Breast epithelium (tissue), 3 donors: ENCODE data around the gene NEK6.

ENCODE experiments used
- POLR2A ChIP-seq: fragments of 450-650 bp; IDR thresholded peaks from one replicate; pipeline ENCODE4 v1.6.1; 2016; ENCODE audit warnings: antibody characterized with exemption, mild to moderate bottlenecking, moderate library complexity
- POLR2AphosphoS5 ChIP-seq, 3 donors: sonication (generic); formaldehyde crosslinking; IDR thresholded peaks; one replicate each; pipeline ENCODE4 v1.6.1; 2017; ENCODE audit warnings: antibody characterized with exemption in 3 of 3
- TF ChIP-seq, protein P1 (sequence below), 3 donors: fragments of 450-650 bp; IDR thresholded peaks; one replicate each; pipeline ENCODE4 v1.5.1; 2016 to 2017; ENCODE audit warnings: antibody characterized with exemption in 3 of 3, mild to moderate bottlenecking in 3 of 3, moderate library complexity in 3 of 3

GRCh38 chr9:124257070-124257843 lies 492 bp upstream of the NEK6 start:
- TF ChIP-seq, protein P1, sequence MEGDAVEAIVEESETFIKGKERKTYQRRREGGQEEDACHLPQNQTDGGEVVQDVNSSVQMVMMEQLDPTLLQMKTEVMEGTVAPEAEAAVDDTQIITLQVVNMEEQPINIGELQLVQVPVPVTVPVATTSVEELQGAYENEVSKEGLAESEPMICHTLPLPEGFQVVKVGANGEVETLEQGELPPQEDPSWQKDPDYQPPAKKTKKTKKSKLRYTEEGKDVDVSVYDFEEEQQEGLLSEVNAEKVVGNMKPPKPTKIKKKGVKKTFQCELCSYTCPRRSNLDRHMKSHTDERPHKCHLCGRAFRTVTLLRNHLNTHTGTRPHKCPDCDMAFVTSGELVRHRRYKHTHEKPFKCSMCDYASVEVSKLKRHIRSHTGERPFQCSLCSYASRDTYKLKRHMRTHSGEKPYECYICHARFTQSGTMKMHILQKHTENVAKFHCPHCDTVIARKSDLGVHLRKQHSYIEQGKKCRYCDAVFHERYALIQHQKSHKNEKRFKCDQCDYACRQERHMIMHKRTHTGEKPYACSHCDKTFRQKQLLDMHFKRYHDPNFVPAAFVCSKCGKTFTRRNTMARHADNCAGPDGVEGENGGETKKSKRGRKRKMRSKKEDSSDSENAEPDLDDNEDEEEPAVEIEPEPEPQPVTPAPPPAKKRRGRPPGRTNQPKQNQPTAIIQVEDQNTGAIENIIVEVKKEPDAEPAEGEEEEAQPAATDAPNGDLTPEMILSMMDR (IDR thresholded peaks at IDR 0.05): no peak
- TF ChIP-seq POLR2A (no peak), POLR2AphosphoS5 (IDR thresholded peaks at IDR 0.05) (no peak)
